Activated CD8-positive, alpha-beta memory T cell treated with anti-CD3 and anti-CD28 coated beads, Interleukin-2, amount 50 U/mL, for 48 hours (primary cell): ENCODE data around the gene ISX.

ENCODE experiments used
- DNase-seq: peaks from one replicate; pipeline ENCODE4 v3.0.0-alpha.2; 2020

The ISX gene

DNA sequence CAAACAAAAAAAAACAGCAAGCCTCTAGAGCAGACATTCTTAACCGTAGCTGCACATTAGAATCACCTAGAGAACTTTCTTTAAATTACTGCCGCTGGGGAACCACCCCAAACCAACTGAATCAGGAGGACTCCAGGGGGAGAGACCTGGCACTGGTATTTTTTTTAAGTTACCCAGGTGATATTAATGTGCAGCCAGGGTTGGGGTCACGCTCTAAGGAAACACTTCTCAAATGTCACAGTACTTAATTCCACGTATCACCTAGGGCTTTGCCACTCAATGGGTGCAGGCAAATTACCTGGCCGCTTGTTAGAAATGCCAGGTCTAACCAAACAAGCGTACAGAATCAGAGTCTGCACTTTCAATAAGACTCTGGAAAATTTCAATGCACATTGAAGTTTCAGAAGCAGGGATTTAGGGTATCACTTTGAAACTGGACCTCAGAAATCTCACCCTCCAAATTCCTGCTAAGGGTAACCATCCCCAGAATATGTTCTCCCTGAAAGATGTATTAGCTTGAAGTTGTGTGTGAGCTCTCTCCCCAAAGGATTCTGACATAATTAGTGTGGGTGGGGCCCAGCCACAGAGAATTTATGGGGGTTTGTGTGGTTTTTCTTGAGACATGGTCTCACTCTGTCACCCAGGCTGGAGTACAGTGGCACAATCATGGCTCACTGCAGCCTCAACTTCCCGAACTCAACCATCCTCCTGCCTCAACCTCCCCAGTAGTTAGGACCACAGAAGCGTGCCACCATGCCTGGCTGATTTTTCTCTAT, 12.7 kb upstream of the ISX start:
- no peak for DNase-seq

DNA sequence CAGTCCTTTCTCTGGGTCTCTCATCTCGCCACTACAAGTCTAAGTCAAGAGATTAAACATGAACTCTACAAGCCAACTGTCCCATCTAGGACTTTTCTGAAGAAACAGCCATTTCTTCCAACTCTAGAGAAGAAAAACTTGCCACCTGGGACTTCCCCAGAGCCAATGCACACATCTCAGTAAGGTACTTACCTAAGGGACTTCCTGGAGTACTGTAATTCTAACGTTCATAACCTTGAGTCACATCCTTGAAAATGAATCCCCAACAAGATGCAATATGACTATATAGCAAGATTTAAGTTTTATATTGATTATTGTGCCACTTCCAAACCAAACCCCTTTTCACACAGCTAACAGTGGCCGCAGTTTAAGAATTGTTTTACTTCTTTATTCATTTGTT, 11.9 kb upstream of the ISX start:
- no peak for DNase-seq

DNA sequence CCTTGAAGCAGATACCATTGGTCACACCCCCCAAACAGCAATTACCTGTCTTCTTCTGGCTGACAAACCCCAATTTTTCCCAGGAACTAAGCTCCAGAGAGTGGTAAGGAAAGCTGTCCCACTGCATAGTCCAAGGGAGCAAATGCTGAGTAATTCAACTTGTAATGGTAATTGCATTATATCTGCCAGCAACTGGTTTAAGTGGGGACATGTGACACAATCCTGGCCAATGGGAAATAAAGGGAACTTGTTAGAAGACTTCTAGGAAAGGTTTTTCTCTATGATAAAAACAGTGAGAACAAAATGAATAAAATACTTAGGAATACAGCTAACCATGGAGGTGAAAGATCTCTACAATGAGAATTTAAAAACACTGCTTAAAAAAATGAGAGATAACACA, 9.5 kb upstream of the ISX start:
- DNase-seq, result no peak

DNA sequence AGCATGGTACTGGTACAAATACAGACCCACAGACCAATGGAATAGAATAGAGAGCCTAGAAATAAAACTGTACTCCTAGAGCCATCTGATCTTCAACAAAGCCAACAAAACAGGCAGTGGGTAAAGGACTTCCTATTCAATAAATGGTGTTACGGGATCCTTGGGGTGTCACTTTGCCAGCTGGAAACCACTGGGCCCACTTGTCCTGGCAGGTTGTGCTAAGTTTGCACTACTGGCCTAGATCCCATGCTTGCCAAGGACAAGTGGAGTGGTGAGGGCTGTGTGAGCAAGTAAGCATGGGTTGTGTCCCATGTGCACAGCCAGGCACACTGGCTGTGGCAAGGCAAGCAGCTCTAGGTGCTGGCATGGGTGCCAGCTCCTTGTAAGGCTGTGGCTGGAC, 8.8 kb upstream of the ISX start:
- no peak for DNase-seq

DNA sequence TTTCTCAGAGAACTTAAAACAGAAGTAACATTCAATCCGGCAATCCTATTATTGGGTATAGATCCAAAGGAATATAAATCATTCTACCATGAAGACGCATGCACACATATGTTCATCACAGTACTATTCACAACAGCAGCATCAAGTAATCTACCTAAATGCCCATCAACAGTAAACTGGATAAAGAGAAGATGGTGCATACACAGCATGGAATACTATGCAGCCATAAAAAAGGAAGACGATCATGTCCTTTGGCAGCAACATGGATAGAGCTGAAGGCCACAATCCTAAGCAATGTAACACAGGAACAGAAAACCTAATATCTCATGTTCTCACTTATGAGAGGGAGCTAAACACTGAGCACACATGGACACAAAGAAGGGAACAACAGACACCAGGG, 6.3 kb upstream of the ISX start:
- DNase-seq, result no peak

DNA sequence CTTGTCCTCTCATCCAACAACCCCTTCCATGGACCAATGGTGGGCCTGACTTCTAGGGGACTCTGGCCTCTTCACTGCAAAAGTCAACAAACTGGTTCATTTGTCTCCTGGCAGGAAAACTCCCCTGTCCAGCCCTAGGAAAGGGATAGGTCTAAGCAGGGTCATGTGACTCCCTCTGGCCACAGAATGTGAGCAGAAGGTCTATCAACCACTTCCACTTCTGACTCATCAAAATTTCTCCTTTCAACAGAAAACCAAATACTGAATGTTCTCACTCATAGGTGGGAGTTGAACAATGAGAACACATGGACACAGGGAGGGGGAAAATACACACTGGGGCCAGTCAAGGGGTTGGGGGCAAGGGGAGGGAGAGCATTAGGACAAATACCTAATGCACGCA, 1.3 kb upstream of the ISX start:
- DNase-seq, result no peak

DNA sequence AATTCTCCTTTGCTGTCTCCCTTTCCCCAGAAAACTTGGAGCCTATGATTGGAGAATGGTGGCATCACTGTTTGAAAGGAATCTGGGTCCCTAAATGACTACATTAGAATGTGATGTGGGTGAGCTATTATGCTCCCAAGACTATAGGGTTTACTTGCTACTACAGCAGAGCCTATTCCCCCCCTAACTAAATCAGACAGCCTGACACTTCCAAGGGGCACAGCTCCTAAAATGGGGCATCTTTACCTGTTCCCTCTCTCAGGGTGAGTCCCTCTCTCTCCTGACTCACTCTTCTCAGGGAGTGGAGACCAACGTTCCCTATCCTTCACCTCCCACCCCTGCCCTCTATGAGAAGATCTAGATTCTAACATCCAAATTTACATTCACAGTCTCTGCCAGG, 775 bp upstream of the ISX start:
- no peak for DNase-seq

DNA sequence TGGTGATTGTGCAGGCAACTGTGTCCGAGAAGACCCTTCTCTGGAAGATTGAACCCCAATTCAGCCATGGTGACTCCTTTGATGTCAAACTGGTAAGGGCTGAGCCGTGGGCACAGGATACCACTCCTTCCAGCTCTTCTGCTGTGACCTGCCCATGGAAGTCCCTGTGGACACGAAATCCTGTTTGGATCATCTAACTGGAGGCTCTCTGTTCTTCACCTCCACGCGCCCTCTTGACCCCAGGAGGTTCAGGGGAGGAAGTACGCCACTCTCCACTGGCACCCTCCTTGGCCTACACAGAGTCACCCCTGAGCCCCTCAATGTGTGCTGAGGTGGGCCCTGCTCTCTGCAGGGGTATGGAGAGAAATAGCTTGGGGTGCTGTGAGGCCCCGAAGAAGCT, 810 bp downstream of the ISX start:
- DNase-seq, result no peak

DNA sequence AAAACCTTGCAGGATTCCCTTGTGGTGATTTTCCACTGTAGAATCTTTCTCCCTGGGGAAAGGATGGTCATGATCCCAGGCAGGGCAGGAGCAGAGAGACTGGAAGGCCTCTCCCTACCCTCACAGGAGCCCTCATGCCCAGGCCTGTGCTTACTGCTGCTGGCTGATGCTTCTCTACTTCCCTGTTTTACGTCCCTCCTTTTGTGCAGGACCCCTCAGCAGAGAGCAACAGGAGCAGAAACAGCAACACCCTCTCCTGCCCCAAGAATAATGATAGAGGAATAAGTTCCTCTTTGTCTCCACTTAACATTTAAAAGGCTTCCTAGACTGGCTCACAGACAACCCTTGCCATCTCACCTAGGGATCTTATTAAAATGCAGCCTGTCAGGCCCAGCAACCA, 3.6 kb downstream of the ISX start:
- DNase-seq, result no peak

DNA sequence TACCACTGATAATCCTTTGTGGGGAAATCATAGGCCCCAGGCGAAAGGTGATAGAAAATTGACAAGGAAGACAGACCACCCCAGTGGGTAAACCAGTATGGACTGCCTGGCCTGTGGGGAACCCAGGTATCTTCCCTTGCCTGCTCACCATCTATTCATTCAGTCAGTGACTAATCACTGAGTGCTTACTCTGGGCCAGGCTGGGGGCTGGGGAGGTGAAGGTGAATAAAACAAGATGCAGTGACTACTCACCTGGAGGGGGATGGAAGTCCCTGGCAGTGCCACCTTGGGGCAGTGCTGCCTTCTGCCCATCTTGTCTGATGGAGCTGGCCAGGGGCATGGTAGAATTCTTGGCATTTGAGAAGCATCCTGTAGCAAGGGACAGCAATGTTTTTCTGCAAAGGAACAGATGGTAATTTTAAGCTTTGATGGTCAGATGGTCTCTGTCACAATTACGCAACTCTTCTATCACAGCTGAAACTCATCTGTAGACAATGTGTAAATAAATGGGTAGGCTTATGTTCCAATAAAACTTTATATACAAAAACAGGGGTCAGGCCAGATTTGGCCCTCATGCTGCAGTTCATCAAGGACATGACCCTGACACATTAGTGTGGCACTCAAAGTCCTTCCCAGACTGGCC, 4.6 kb downstream of the ISX start:
- no peak for DNase-seq

DNA sequence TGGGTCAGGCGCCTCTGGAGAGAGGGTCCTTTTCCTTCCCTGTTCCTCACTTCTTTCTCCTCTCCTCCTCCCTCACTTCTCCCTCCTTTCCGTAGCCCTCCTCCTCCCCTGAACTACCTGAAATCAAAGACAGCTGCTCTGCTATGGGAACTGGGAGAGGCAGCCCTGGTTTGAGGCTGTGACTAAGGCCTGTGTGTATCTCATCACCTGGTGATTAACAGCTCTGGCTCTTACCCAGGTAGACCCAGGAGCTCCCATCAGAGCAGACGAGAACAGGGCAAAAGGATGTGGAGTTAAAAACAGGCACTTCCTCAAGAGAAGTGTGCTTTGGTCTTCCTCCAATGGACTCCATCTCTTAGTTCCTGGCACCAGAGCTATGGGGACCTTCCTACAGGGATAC, 5.8 kb downstream of the ISX start:
- DNase-seq, result no peak

DNA sequence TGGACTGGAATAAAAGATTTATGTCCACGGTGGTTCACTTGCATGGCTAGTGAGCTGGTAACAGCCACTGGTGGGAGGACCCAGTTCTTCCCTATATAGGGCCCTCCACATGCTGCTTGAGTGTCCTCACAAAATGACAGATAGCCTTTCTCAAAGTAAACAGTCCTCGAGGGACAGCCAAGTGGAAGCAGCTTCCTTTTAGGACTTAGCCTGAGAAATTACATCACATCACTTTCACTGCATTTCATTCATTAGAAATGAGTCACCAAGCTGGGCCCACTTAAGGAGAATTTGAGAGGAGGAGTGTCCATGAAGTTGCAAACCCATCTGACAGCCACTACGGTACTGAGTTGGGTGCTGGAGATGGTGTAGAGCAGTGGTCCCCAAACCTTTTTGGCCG, 7.0 kb downstream of the ISX start:
- no peak for DNase-seq

DNA sequence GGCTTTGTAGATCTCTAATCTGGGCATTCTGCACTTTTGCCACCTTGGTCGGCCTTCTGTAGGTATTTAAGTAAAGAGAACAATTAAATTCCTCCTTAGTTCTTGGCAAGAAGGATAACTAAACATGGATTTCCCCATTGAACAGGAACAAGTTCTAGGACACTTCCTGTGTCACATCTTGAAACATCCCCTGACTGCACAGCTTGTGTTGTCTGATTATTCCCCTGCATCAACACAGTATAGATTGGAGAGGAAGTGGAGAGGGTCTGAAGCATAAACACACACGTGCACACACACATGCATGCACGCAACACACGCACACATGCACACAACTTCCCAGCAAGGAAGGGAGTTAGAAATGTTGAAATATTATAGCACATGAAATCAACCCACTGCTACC, 8.6 kb downstream of the ISX start:
- no peak for DNase-seq

DNA sequence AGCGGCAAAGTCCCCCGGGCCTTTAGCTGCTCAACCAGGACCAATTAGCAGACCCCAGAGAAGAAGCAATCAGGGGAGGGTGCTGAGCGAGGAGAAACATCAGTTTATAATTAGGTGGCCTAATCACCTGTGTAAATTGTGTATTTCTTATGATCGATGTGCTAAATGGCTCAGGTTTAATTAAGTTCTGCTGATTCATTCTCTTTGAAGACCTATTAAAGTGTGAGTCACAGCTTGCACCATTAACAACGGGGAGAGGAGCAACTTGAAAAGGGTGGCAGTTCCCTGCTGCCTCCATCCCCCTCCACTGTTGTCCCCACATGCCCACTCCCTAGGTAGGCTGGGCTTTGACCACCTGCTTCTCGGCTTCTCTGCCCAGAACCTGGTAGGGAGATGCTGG, 10.7 kb downstream of the ISX start:
- no peak for DNase-seq

DNA sequence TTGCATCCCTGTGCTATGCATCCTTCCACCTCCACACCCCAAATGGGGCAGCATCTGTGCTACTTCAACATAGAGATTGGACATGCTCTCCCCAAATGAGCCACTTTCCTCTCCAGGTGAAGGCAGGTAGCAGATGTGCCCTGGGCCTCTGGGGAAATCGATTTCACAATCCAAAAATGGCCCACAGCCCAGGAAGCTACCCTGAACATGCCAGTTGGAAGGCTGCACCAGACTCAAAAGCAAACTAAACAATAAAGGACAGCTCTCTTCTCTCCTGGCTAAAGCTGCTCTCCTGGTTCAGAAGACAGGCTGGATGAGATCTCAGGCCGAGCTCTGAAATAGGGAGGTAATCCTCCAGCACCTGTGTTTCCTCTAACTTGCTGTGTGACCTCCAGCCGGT, 19.7 kb downstream of the ISX start:
- DNase-seq, result no peak

DNA sequence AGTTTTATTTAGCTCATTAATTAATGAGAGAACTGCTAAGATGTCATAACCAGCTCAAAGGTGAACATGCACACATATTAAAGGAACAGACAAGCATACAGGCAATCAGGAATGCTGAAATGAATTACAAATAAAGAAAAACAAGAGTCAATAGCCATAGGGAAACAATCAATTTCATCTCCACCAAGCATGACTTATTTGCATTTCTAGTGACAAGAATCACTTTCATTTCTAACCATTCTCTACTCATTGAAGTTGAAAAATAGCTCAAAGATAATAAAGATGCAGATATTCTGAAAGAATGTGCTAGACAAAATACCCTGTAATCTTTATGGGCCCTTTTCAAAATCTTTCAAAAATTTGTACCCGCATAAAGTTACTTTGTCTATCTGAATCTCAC, 23.2 kb downstream of the ISX start:
- DNase-seq, result no peak

DNA sequence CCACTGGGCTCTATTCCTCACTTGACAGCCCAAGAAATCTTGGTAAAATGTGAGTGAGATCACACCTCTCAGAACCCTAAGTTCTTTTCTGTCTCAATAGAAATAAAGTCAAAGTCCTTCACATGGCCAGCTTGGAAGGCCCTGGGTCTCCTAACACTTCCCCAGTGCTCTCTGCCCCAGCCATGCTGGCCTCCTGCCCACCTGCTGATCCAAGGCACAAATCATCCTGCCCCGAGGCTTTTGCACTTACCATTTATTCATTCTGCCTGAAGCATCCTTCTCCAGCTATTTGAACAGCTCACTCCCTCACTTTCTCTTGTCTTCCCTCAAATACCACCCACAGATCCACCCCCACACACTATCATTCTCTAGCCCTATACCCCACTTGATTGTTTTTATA, 26.4 kb downstream of the ISX start:
- no peak for DNase-seq

DNA sequence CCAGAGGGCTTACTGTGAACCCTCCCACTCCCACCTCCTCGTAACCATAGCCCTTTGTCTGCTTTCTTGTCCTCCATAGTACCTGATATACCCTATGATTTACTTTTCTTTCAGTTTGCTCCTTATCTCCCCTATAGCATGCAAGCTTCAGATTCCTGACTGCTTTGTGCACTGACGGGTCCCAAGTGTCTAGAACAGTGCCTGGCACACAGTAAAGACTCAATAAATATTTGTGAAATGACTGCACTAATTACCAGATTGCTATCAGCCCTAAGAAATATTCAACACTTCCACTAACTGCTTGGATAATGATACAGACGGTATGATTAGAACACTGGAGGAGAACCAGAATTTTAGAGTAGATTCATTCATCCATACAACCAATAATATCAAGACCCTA, 33.0 kb downstream of the ISX start:
- no peak for DNase-seq

DNA sequence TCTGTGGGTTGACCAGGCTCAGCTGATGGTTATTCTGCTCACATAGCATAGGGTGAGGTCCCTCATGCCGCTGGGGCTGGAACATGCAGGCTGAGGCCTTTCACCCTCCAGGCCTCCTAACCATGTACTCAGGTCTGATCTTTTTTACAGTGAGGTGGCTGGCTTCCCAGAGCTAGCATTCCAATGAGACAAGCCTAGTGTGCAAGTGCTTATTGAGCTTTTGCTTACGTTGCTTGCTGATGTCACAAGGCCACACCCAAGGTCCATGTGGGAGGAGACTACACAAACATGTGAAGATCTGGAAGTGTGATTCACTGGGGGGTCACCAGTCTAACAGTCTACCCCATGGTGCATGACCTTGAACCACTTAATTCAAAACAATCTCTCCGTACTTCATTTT, 33.9 kb downstream of the ISX start:
- no peak for DNase-seq

DNA sequence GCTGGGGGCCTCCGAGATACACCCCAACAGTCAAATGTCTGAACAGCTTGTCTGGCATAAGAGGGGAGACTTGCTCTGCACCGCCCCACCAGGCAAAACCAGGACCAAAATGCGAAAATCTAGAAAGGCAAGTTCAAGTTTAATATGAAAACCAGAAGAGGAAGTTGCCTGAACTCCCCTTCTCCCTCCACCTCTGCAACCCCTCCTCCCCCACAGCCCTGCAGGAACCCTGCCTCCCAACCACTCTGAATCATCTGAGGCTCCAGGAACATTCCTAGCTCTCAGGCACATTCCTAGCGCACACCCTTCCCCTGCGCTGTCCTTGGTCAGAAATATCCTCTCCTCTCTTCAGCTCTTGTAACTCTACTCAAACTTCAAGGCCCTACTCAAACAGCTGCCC, 36.7 kb downstream of the ISX start:
- DNase-seq, result no peak

DNA sequence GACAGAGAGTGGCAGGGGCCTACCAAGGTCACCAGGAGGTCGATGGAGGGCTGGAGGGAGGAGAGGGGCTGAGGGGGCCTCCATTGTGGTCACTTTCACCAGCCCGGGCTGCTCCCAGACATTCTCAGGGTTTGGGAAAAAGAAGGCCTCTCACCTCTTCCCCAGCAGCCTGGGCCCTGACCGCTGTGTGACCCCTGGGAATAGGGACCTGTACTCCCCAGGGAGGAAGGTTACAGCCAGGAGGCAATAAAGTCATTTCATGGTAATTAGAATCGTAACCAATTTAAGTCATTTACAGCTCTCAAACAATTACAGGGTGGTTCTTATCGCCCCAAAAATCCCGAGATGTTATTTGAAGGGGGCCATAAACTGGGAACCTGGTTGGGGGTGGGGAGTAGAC, 37.8 kb downstream of the ISX start:
- no peak for DNase-seq

DNA sequence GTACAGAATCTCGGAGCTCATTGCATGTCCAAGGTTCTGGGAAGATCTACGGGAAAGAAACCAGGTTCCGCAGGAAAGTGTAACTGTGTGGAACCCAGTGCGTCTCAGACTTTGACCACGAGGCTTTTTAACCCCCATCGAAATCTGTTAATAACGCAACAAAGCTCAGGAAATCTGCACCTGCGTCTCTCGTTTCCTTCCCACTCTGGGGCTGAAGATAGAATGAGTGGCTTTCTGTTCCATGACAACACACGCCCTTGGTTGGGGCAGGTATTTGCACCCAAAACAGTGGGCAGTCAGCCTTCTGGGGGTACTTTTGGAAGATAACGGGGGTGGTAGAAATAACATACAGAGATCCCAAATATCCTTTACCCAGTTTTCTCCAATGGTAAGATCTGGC, 38.5 kb downstream of the ISX start:
- no peak for DNase-seq

DNA sequence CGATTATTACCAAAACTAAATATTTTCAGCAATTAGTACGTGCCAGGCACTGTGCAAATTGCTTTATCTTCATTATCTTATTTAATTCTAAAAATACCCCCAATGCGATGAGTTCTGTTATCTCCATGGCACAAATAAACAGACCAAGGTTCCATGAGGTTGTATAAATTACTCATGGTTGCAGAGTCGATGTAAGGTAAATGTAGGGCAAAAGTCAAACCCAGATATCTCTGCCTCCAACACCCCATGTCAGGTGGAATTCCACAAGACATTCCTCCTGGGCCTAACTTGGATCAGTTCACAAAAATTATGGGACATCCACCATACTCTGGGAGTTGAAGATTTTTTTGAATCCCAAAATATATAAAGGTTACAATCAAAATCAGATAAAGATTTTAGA, 43.7 kb downstream of the ISX start:
- no peak for DNase-seq

DNA sequence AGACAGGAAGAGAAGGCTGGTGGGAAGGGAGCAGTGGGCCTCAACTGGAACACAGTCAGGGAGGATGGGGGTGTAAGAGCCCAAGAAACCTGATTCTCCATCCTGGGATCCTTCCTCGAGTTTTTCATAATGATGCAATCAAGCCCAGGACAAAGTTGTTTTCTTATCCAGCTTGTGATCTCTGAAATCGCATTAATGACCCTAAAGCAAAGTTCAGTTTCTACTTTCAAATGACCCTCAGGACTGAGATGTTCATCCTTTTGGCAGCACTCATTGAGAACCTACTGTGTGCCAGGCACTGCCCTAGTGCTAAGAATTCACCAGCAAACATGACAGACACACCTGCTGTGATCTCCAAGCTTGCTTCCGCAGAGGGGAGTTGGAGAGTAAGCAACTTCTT, 45.3 kb downstream of the ISX start:
- no peak for DNase-seq

DNA sequence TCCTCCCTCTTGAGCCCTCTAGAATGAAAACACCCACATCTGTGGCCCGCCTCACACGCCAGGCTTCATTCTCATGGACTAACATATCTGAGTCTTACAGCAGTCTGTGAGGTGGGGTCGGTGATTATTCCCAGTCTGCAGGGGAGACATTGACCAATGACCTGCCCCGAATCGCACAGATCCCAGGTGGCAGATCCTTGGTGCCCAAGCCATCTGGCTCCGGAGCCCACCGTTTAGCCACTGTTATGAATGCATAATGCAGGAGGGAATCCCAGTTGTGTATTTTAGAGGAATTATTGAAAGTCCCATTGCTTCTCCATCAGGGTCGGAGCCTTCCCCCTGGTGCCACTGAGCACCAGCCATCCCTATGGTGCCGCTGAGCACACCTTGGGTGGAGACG, 47.4 kb downstream of the ISX start:
- DNase-seq, result no peak
